WI38 (cell line): ENCODE data around the gene HS3ST3B1.

ENCODE experiments used
- H3K4me3 ChIP-seq: 2 replicates; pipeline ENCODE4 v1.5.1; 2011; ENCODE audit warnings: low read depth, mild to moderate bottlenecking, control low read depth, low read length
- CTCF ChIP-seq: IDR thresholded peaks from 2 replicates; pipeline ENCODE4 v1.5.1; 2012; ENCODE audit warnings: low read depth, mild to moderate bottlenecking, control low read depth, low read length

The HS3ST3B1 gene

GRCh38 chr17:14300575-14301278 lies at the start of gene HS3ST3B1:
TSS of gene HS3ST3B1 (plus strand) at chr17:14301081. CDS start at chr17:14301519, 438 bp downstream.
- 0 out of 2 replicates have a peak, but pooled peaks have one; percentile 10 for TF ChIP-seq CTCF
- peak within 1 kb of the TSS; percentile 97 for H3K4me3 ChIP-seq

- TF ChIP-seq CTCF, result no peak
- H3K4me3 ChIP-seq, result no peak overlapping the region
Measured at GRCh38 chr17:14261406-14261805, 39.5 kb upstream of the HS3ST3B1 start.

GRCh38 chr17:14268264-14268663 lies 32.6 kb upstream of the HS3ST3B1 start:
- no peak for TF ChIP-seq CTCF
- H3K4me3 ChIP-seq, result no peak overlapping the region

DNA sequence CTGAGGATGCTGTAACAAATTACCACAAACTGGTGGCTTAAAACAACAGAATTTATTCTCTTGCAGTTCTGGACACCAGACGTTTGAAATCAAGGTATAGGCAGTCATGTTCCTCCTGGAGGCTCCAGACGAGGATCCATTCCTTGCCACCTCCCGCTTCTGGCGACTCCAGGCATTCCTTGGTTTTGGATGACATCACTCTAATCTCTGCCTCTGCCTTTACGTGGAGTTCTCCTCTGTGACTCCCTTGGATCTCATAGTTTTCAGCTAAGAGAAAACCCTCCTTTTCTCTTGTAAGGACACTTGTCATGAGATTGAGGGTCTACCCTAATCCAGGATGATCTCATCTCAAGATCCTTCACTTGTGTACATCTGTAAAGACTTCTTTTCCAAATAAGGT lies 31.4 kb upstream of the HS3ST3B1 start:
- H3K4me3 ChIP-seq, result no peak overlapping the region
- TF ChIP-seq CTCF, result no peak

DNA sequence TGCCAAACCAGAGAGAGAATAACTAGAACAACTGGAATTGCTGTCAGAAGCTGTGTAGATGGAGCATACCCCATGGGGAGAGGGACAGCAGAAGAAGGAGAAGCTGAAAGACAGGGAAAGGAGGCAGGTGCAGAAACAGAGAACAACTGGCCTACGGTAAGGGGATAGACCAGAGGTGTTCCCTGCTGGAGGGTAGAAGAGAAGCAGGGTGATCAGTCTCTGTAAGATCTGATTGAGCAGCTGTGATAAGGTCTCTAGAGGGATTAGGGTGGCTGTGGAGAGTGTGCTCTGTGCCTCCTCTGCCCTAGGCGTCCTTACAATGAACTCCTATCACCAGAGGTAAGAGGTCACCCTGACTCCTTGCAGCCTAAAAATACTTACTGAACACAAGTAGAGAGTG lies 30.4 kb upstream of the HS3ST3B1 start:
- TF ChIP-seq CTCF, result no peak
- H3K4me3 ChIP-seq, result no peak overlapping the region

- TF ChIP-seq CTCF, result no peak
- no peak overlapping the region for H3K4me3 ChIP-seq
Measured at GRCh38 chr17:14276535-14277250, 24.2 kb upstream of the HS3ST3B1 start.

DNA sequence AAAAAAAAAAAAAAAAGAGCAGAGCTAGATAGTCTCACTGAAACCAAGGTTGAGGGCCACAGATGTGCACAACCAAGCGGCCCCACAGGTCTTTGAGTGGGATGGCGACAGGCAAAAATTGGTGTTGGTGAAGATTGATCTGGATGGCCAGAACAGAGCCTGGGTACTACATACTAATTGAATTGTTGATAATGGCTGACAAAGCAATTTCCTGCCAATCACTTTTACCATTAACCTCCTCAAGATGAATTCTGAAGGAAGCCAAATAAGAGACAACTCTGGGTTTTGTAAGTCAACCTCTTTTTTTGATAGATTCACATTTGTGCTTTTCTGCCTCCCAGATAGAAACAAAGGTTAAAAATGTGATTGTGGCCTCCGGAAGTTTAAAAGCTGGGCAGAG lies 19.4 kb upstream of the HS3ST3B1 start:
- no peak overlapping the region for H3K4me3 ChIP-seq
- TF ChIP-seq CTCF, result no peak
